Measurements from ENCODE around the gene STAM2.
"Not testable (repeated sequence)": the region's sequence is repeated elsewhere in the genome, so short reads cannot be mapped to it uniquely, and the experiment has no call there.

The STAM2 gene

GRCh38 chr2:152175368-152176112, at the start of gene STAM2:
TSS of gene STAM2 (minus strand) at chr2:152175763. CDS start at chr2:152175642, 121 bp downstream.
- DNase-seq (ENCODE audit: low read depth in 2 of 2): peak; percentile 80 to 83

DNA sequence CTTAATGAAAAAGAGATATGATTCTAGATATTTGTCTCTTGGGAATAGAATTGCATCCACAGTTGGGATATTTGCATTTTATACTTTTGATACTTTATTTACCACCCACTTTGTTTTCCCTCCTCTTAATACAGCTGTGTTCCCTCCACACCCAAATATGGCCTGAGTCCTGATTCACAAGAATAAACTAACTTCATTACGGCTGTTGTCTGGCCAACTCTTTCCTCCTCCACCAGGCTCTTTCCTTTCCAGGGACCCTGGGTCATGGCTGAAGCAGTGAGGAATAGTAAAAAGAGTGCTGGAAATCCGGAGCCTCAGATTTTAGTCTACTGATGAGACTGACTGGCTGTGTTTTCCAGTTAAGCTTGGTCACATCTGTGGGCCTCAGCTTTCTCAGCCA, 48.4 kb upstream of the STAM2 start:
- DNase-seq (ENCODE audit: low read depth in 2 of 2): no peak

DNA sequence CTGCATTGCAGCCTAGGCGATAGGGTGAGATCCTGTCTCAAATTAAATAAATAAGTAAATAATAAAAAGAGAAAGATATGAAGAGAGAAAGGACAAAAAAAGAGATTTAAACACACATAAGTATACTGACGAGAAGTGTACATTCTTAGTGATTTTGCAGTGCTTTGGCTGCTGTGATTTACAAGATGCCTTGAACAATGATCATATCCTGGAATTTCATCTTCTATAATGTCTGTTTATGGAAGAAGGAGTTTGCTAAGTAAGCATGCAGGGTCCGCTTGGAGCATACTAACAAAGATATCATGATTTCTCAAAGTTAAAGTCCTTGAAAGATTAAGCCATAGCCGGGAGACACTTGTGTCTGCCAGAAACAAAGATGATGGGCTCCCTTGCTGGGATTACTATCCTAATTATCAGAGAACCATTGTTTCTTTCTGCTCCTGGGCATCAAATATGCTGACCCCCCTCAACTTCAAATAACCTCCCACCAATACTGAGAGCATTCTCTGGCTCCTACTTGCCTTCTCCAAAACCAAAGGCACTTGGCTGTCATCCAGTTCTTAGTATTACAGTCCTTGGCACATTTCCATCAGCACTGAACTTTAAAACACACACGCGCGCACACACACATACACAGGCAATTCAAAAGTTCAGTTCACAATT, 47.5 kb upstream of the STAM2 start:
- no peak for DNase-seq (ENCODE audit: low read depth in 2 of 2)

DNA sequence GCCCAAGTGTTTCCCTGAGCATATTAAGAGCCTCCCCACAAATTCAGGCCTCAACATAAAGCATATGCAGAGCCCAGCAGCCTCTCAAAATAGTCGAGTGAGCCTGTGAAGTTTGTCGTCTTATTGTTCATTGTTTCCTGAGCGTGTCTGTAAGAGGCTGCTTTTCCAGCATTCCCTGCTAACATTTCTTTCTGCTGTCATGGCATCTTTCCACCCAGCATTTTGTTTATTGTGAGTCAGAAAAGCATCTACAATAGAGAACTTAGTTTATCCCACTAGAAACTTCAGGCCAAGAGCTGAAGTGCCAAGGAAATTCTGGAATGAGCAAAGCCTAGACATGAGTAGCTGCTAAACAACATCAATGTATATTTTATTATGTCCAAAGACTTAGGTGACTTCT, 46.3 kb upstream of the STAM2 start:
- DNase-seq (ENCODE audit: low read depth in 2 of 2): no peak

- no peak for DNase-seq (ENCODE audit: low read depth in 2 of 2)
Measured at GRCh38 chr2:152219077-152219828, 43.7 kb upstream of the STAM2 start.

DNA sequence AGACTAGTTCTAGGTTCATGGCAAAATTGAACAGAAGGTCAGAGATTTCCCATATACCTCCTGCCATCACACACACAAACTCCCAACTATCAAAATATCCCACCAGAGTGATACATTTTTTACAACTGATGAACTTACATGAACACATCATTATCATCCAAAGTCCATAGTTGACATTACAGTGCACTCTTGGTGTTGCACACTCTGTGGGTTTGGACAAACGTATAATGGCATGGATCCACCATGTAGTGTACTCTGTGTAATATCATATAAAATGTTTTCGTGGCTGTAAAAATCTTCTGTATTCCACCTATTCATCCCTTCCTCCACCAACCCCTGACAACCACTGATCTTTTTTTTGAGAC, 25.9 kb upstream of the STAM2 start:
- no peak for DNase-seq (ENCODE audit: low read depth in 2 of 2)

GRCh38 chr2:152200565-152201465, 25.3 kb upstream of the STAM2 start:
- no peak for DNase-seq (ENCODE audit: low read depth in 2 of 2)

DNA sequence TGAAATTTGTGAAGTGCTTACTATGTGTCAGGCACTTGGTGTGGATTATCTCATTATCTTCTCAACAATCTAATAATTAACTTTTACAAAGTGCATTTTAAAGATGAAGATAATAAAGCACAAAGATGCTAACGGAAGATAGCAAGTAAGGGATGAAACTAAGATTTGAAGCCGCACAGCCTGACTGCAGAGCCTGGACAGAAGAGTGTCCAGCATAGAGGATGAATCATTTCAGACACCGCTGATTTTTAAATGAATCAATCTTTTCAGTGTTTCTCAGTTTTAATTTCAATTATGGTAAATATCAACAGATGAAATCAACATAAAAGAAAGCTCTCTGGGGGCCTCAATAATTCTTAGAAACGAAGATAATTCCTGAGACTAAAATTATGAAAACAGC, 24.5 kb upstream of the STAM2 start:
- no peak for DNase-seq (ENCODE audit: low read depth in 2 of 2)

DNA sequence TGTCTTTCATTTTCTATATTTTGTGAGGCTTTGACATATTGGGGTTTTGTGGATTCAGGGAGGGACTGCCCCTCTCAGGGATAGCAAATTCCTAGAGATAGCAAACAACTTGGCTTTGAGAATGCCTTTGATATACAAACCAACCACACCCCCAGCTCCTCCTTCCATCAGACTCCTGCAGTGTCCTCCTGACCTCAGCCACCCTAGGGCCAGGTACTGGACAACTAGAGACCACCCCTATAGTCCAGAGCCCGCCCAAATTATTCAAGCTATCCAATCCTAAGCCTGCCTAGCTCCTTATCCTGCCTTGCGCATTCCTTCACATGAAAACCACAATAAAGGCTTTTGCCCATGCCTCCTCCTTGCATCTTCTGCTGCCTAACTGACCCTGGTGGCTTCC, 22.9 kb upstream of the STAM2 start:
- no peak for DNase-seq (ENCODE audit: low read depth in 2 of 2)

DNA sequence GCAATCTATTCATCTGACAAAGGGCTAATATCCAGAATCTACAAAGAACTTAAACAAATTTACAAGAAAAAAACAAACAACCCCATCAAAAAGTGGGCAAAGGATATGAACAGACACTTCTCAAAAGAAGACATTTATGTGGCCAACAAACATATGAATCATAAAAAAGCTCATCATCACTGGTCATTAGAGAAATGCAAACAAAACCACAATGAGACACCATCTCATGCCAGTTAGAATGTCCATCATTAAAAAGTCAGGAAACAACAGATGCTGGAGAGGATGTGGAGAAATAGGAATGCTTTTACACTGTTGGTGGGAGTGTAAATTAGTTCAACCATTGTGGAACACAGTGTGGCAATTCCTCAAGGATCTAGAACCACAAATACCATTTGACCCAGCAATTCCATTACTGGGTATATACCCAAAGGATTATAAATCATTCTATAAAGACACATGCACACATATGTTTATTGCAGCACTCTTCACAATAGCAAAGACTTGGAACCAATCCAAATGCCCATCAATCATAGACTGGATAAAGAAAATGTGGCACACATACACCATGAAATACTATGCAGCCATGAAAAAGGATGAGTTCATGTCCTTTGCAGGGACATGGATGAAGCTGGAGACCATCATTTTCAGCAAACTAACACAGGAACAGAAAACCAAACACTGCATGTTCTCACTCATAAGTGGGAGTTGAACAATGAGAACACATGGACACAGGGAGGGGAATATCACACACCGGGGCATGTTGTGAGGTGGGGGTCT, 22.1 kb upstream of the STAM2 start:
- not testable (repeated sequence) for DNase-seq (ENCODE audit: low read depth in 2 of 2)

- no peak for DNase-seq (ENCODE audit: low read depth in 2 of 2)
Measured at GRCh38 chr2:152189622-152190495, 14.3 kb upstream of the STAM2 start.

- not testable (repeated sequence) for DNase-seq (ENCODE audit: low read depth in 2 of 2)
Measured at GRCh38 chr2:152186808-152187207, 11.2 kb upstream of the STAM2 start.

DNA sequence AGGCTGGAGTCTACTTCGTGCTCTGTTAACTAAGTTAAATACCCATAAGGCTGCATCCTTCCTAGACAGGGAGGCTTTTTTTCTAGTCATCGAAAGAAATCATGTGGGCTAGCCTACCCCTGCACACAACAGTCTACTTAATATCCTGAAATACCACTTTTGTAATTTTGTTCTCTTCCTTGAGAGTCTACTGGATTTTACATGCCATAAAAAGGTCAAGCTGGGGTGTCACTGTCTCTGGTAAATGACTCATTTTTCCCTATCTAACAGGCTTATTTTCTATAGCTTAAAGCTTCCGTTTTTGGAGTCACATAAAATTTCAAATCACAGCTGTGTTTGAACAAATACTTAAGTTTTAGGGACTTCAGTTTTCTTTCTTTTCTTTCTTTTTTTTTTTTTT, 10.7 kb upstream of the STAM2 start:
- DNase-seq (ENCODE audit: low read depth in 2 of 2): no peak

DNA sequence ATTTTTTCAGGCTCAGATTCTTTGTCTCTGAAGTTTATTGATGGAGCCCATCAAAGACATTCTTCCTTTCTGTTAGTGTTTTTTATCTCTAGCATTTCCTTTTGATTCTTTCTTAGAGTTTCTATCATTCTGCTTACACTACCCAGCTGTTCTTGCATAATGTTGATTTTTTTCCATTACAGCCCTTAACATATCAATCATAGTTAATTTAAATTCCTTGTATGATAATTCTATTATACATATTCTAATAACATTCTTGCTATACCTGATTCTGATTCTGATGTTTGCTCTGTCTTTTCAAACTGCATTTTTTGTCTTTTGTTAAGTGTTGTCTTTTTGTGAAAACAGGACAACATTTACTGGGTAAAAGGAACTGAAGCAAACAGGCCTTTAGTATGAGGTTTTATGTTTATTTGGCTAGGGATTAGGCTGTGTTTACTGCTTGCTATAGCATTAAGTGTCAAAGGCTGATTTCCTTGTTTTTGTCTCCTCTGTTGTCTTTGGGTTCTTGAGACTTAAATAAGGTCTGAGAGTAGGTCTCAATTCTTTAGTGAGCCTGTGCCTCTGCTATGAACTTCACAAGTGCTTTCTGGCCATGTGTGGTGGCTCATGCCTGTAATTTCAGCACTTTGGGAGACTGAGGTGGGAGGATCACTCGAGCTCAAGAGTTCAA, 8.0 kb upstream of the STAM2 start:
- DNase-seq (ENCODE audit: low read depth in 2 of 2): no peak

GRCh38 chr2:152177667-152178066, 2.1 kb upstream of the STAM2 start:
- DNase-seq (ENCODE audit: low read depth in 2 of 2): not testable (repeated sequence)

GRCh38 chr2:152176113-152176714, 651 bp upstream of the STAM2 start:
- no peak for DNase-seq (ENCODE audit: low read depth in 2 of 2)

DNA sequence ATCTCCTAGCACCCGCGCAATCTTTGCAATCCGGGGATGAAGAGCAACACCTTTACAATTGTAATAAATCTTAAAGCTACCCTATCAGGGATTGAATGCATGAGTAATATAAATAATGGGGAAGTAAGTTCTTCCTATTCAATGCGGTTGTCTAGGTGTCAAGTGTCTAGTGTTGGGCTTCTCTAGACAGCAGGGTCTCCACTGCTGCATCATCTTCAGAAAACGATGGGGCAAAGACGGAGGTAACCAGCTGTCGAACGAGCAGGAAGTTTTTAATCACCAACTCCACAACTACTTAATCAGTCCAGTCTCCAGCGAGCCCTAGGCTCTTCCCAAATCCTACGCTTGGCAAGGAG, 573 bp downstream of the STAM2 start:
- DNase-seq (ENCODE audit: low read depth in 2 of 2): no peak

DNA sequence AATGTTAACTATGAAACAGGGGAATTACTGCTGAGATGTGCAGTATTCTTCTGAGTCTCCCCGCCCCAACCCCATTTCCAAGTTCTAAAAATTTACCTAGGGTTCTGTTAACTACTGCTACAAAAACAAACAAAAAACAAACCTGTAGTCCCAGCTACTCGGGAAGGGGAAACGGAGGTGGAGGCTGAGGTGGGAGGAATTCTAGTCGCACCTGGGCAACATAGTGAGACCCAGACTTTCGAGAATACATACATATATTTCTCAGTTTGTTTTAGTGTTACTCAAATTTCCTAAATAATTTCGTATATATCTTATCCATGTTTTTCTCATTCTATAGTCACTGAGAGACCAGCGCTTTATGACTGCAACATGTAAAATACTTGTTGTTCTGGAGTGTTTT, 989 bp downstream of the STAM2 start:
- no peak for DNase-seq (ENCODE audit: low read depth in 2 of 2)

DNA sequence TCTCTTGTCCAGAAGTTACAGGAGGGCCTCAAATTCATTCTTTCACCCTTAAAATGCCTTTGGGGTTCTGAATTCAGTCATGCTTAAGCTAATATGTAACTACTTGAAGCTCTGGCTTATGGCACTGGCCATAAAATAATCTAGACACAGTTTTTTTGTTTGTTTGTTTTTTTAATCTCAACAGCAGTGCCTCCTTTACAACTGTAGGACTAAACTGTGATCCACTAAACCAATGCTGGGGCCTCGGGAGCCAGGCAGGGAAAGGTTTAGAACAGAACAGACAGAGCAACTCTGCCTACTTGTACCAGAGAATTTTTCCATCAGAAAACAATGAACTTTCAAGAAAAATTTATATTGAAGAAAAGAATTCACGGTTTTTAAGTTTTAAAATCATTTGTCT, 1.7 kb downstream of the STAM2 start:
- DNase-seq (ENCODE audit: low read depth in 2 of 2): no peak

Data from stimulated activated CD8-positive, alpha-beta memory T cell treated with anti-CD3 and anti-CD28 coated beads, Interleukin-15, amount 100 ng/mL, for 4 hours (primary cell).